ENCODE results near the gene TRIM27. TPM values are rescaled to one million over a fixed set of nuclear protein-coding genes. Genes with fewer than 3 reads are reported as not detected.
"Not testable (repeated sequence)": the region's sequence is repeated elsewhere in the genome, so short reads cannot be mapped to it uniquely, and the experiment has no call there.

The TRIM27 gene
- total RNA-seq, 1 experiment from 2014 or later, result 104 TPM

DNA sequence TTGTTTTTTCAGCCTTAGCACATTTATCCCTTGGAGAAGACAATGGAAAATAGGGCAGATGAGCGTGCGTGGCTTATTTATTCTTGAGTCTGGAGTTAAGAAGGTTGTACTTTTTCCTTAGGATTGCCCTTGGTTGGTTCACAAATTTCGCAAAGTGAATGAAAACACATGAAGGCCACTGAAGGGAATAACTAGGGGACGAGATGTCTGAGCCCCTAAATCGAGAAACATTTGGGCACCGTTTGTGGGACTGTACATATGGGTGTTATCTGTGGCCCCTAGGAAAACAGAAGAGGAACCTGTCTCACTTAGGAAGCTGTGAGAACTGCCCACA is 19.4 kb upstream of the TRIM27 start:
- peak; percentile 38 for DNase-seq (ENCODE audit: low read depth)

DNA sequence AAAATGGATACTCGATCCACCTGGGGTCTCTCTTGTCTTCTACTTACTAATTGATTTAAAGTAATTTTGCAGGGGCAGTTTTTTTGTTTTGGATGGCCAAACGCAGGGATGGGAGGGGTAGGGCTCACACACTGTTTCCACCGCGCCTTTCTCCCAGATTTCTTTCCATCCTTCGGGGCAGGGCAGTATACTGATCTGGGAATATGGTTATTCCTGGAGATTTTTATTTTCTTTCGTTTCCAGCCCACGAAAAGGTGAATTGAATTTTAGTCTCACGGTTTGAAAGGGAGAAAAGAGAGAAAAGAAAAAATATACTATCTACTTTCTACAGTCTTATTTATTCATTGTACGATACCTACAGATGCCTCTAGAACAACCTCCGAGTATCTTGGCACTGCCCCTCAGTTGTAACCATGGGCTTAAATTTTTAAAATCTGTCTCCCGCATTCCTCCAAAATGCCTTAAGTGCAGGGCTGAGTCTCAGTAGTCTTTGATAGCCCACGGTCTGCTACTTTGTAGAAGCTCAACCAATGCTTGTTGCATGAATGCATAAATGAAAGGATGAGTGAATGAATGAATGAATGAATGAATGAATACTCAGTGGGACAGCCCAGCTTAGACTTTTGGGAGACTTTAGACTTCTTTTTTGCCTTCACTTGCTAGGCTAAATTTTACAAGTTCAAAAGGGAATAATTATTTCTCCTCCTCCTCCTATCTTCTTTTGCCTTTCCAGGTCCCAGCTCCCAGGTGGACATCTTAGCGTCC is 18.1 kb upstream of the TRIM27 start:
- peak; percentile 25 for DNase-seq (ENCODE audit: low read depth)

DNA sequence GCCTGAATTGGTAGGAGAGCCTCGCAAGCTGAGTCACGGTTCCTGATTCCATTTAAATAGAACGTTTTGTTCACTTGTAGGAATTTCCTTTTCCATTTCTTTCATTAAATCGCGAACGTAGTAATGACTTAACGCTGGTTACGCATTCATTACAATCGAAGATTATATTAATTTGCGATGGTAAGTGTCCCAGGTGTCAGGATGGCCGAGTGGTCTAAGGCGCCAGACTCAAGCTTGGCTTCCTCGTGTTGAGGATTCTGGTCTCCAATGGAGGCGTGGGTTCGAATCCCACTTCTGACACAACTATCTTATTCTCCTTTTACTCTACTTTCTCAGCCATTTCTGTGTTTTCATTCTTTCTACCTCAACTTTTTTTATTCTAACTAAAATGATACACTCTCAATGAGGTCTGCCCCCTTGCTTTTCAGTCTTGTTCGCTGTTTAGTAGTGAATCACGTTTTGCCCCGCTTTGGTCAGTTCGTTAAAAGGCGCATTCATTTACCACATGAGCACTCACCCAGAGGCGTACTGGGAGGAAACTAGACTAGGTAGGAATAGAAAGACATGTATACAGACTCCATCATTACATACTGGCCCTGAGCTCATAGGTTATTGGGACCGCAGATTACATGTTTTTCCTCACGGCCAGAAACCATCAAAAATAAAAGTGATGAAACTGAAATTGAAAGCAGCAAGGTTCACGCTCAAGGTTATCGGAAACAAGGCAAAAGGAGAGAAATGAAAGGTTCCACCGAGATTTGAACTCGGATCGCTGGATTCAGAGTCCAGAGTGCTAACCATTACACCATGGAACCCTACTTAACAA is 17.3 kb upstream of the TRIM27 start:
- DNase-seq (ENCODE audit: low read depth), result peak; percentile 92

DNA sequence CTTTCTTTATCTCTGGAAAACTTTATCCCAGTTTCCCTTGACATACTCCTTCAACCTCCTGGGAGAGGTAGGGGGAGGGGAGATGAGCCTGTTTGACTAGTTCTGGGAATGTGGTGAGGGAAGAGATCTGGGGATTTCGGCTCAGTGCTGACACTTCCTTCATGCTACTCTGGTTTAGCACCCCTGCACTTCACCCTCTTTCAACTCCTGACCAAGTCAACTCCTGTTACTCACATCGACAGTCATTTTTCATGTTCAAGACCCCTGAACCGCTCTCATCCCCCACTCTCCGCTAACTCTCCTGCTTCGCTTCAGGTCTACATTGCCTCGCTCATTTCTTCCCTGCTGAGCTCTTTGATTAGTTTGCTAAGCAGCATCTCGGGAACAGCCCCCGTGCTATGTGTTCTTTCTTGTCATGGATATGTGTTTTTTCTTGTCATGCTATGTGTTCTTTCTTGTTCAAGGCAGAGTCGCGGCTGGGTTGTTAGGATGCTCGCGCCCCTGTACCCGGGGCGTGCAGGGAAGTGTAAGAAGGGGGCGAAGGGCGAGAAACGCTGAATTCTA is 16.6 kb upstream of the TRIM27 start:
- DNase-seq (ENCODE audit: low read depth), result peak; percentile 69

DNA sequence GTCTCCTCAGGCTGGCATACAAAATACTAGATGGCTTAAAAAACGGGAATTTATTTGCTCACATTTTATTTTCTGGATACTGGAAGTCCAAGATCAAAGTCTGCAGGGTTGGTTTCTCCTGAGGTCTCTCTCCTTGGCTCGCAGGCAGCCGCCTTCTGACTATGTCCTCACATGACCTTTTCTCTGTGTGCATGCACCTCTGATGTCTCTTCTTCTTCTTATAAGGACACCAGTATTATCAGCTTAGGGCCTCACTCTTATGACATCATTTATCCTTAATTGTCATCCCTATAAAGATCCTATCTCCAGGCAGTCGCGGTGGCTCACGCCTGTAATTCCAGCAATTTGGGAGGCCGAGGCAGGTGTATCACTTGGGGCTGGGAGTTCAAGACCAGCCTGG is 9.3 kb upstream of the TRIM27 start:
- DNase-seq (ENCODE audit: low read depth), result no peak

DNA sequence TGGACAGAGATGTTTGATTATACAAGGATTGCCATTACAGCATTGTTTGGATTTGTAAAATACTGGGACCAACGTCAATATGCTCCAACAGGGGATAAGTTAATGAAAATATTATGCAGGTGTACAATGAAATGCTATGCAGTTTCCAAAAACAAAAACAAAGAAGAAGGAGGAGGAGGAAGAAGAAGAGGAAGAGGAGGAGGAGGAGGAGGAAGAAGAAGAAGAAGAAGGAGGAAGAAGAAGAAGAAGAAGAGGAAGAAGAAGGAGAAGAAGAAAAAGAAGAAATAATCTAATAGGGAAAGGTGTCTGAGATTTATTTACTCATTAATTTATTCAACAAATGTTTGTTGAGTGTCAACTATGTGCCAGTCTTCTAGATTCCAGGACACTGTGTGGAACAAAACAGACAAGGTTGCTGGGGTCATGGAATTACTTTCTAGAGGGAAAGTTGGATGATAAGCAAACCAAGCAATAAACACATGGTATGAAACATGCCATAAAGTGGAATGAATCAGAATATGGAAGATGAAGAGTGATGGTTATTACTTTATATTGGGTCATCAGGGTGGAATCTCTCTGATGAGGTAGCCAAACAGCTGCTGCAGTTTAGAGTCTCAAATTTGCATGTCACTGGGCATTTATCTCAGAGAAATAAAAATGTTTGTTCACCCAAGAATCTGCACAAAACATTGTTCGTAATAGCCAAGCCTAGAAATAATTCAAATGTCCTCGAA is 6.3 kb upstream of the TRIM27 start:
- DNase-seq (ENCODE audit: low read depth), result no peak

DNA sequence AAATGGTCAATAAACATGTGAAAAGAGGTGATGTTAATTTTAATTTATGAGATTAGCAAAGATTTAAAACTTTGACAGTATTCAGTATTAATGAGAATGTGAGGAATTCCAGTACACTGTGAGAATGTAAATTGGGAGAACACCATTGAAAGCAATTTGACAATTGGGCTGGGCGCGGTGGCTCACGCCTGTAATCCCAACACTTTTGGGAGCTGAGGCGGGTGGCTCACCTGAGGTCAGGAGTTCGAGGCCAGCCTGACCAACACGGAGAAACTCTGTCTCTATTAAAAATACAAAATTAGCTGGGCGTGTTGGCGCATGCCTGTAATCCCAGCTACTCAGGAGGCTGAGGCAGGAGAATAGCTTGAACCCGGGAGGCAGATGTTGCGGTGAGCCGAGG is 5.6 kb upstream of the TRIM27 start:
- not testable (repeated sequence) for DNase-seq (ENCODE audit: low read depth)

DNA sequence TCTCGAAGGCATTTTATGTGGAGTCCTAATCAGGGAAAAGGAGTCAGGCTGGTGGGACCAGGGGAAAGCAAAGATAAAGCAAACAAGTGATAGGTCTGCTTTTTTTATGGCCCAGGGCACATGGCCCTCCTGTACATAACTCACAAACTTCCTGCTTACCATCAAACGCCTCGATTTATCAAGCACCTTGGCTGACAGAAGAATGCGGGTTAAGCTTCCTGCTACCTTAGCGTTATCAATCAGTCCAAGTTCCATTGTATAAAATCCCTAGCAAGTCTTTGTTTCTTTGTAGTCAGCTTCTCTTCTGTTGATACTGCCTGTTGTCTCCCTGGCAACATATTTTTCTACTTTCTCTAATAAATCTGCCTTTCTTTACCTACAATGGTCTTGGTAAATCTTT is 4.1 kb upstream of the TRIM27 start:
- DNase-seq (ENCODE audit: low read depth), result no peak

DNA sequence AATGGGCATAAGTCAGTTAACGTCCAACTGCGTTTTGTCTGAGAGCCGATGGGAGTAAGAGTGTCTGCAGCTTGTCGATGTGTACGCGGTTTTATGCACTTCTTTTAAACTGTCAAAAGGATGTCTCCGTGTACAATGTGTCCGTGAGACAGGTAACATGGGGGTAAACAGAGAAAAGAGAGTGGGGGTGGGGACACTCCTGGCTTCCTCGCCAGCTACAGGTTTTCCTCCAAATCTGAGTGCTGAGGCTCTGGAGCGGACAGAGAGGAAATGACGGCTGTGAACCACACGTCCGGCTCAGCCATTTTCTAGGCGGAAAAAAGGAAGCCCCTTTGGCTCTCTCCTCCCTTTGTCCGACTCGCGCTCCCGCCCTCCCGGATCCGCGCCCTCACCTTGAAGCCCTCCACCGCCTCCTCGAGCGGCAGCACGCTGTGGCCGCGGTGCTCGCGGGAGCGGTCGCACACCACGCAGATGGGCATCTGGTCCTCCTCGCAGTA is 916 bp downstream of the TRIM27 start:
- DNase-seq (ENCODE audit: low read depth), result peak; percentile 58

DNA sequence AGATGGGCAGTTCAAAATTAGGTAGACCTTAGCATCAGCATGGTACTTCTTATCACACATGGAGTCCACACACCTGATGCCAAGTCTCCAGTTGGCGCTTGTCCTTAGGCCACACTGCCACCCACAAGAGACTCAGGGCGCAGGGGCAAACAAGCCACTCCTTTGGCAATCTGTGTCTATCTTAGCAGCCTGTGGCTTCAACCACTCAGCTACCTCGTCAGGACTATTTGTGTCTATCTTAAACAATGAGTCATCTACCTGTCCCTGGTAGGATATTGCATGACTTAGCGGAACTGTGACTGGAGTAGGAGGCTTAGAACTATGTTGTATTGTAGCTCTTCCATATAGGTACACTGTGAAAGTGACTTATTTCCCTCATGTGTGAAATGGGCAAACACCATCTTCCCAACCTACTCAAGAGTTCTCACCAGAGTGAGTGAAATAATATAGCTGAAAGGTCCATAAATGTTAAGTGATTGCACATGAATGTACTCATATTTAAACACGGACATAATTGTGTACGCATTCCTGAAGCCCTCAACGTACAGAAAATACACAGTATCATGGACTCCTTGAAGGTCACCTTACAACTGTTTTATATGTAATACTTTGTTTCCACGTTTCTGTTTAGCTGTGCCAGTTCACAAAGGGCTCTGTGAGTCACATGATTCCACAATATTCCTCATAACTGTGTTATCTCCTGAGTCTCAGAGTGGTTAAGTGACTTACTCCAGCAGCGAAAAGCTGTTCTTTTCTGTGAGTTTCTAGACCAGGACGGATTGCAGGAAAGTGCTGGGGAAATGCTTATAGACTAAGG is 1.6 kb downstream of the TRIM27 start:
- DNase-seq (ENCODE audit: low read depth), result peak; percentile 82

DNA sequence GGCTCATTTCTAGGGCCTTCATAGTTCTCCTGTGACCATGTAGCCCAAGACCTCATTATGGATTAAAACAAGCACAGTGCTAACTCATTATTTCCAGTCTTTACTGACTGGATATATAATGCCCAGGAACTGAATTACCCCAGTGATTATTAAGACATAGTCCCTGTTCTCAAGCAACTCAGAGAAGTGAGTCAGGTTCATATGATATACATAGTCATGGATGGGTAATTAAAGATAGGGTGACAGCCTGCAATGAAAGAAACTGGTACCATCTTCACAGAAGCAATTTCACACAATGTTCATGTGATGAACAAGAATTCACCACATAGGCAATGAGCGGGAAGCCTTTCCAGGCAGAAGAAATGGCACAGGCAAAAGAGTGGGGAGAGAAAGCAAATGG is 3.5 kb downstream of the TRIM27 start:
- DNase-seq (ENCODE audit: low read depth), result no peak

DNA sequence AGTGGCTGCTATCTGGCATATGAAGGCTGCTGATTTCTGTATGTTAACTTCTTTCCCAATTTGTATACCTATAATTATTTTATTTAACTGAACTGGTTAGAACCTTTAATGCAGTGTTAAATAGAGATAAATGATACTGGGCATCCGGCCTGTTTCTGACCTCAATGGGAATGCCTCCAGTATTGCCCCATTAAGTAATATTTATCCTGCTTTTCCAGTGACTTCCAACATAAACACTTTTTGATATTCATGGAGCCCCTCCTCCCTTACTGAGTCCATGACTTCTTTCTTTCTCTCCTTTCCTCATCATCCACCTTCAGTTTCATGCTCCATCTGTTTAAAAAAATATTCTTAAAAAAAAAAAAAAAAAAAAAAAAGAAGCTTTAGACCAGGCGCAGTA is 8.8 kb downstream of the TRIM27 start:
- DNase-seq (ENCODE audit: low read depth), result no peak

DNA sequence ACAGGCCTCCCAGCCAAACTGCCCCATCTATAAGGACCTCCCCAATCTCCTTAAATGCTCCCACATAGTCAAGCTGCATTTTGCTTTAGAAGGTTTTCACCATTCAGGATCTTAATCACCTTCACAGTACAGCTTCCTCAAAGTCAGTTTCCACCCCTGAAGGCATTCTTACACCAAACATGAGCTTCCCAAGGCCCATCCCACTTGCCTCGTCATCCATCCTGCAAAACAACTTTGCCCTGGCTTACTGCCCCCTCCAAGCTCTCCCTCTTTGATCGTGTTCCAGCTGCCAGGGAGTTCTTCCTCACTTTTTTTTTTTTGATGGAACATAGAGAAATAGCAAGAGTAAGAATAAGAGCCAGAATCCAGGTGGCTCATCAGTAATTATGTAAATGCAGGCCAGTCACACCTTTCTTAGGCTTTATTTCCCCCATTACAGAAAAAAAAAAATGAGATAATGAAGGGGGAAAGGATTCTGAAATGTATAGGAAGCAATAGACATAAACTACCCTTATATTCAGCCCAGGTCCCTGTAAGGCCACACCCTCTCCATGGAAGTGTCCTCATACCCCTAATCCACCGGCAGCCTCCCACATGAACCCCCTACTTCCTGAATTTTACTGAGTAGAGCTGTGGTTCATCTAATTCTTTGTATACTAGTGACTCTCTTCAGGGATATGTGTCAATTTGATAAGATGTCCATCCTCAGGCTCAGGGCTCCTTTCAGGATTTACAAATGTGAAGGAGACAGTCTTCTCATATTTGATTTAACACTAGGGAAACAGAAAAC is 12.7 kb downstream of the TRIM27 start:
- peak; percentile 40 for DNase-seq (ENCODE audit: low read depth)

DNA sequence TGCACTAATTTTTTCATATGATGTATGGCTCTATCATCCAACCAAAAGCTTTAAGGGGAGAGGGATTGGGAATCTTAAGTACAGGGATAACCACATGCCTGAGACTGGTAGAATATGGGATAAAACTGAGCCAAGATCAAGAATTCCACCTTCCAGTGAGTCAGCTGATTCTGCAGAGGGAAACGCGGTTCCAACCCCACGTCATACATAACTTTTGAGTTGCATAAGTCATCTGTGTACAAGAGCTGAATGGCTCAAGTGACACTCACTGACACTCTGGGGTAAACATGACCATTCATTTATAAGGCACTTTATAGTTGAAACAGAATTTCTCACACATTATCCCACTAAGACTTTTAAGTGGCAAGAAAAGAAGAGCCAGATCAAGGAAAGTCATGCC is 16.4 kb downstream of the TRIM27 start:
- DNase-seq (ENCODE audit: low read depth), result peak; percentile 70

DNA sequence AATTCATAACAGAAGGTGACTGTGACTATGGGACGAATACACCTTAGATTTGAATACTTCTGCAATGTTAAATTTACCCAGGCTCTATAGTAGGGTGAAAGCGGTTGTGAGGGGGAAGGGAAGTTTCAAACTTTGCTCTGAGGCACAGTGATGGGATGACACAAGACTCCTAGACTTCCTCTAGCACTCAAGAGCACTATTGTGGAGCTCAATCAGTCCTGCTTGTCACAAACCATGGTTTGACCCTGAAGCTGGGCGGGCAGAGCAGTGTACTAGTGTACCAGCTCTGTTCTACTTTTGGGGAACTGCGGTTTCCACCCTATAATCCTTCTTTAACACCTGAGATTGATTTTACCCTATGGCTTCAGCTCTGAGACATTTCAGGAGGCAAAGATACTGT is 17.1 kb downstream of the TRIM27 start:
- no peak for DNase-seq (ENCODE audit: low read depth)

DNA sequence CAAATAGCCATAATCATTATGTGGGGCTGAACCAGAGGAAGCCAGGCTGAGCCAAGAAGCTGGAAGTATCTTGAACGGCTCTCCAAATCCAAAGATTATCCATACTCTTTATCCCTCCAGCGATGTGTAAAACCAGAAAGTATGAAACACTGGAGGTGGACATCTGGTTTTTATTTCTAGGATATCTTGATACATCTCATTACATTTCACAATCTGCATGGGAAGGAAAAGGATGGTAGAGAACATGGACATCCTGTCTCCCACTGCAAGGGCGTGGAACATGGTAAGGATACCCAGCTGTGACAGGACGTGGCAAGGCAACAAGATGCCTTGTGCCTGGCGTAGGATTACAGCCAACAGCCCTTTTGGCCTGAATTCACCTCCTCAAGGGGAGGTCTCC is 20.1 kb downstream of the TRIM27 start:
- no peak for DNase-seq (ENCODE audit: low read depth)

DNA sequence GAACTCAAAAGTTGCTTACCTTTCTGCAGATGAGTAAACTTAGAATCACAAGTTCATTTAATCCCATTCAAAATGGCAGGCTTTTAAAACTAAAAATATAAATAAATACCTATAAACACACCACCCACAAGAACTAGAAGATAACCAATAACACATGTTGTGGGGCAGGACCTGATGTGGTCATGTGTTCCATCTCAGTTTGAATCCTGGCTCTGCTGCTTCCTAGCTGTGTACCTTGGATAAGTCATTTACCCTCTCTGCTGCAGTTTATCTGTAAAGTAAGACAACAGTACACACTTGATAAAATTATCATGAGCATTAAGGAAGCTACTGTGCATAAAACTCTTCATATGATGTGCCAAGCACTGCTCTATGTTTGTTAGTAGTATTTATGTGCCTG is 22.0 kb downstream of the TRIM27 start:
- no peak for DNase-seq (ENCODE audit: low read depth)

DNA sequence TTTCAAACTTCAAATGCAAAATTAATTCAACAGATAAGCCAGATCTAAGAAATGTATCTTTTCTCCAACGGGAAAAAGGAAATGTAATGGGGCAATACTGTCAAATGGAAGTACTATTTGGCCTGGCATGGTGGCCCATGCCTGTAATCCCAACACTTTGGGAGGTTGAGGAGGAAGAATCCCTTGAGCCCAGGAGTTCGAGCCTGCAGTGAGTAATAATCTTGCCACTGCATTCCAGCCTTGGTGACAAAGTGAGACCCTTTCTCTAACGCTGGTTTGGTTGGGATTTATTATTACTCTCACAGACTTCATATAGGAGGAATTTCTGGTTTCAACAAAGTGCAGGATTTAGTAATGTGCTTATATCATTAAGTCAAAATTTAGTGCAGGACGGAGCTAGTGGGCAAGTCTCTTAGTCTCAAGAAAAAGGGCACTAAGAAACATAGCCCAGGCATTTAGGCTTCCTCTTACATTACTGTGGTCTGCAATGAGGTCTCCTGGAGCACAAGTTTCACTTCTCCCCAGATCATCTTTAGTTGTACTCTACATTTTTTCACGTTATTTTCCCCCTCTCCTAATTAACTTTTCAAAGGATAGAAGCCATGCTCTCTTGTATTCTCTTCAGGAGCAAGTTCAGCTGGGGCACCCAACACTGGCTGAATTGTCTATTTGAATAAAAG is 23.1 kb downstream of the TRIM27 start:
- no peak for DNase-seq (ENCODE audit: low read depth)

DNA sequence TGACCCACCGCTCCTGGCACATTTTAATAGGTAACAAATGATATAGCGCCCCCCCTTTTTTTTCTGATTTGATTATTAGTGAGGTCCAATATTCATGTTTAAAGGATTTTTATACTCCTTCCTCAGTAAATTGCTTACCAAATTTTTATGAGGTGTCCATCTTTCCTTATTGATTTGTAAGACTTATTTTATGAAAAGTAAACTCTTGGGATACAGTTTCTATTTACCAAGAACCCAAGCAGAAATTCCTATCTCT is 25.1 kb downstream of the TRIM27 start:
- DNase-seq (ENCODE audit: low read depth), result no peak

DNA sequence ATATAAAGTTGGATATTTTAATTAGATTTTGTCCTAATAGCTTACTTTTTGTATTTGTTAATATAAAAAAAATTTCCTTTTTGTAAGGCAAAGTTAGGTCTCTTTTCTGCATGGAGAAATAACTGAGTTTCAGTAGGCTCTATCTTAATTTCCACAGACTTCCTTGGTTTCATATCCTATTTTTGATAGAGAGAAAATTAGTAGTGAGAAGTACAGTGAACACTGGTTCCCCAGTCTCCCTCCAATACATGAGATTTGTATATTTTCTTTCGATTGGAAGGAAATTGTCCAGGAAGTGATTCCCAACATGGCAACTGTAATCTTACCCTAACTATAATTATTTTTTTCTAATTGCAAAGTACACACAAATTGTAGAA is 26.4 kb downstream of the TRIM27 start:
- no peak for DNase-seq (ENCODE audit: low read depth)
